Peyer's patch (tissue), 4 donors: Measurements from ENCODE around the gene KDM5A. TPM values are rescaled to one million over a fixed set of nuclear protein-coding genes. Genes with fewer than 3 reads are reported as not detected.

Experiments
- DNase-seq, 3 donors: peaks; one replicate each; pipeline ENCODE4 v3.0.0-alpha.2; 2017 to 2019
- H3K27ac ChIP-seq, 4 donors: fragments of 200-600 bp; sonication (generic); one replicate each; pipeline ENCODE4 v1.5.1; 2016 to 2019
- H3K27me3 ChIP-seq, 2 donors: fragments of 200-600 bp; sonication (generic); one replicate each; pipeline ENCODE4 v1.5.1; 2019
- H3K36me3 ChIP-seq, 3 donors: fragments of 200-600 bp; sonication (generic); one replicate each; pipeline ENCODE4 v1.5.1; 2016 to 2019
- H3K4me1 ChIP-seq, 4 donors: fragments of 200-600 bp; sonication (generic); one replicate each; pipeline ENCODE4 v1.5.1; 2016 to 2019
- H3K4me3 ChIP-seq, 4 donors: fragments of 200-600 bp; sonication (generic); 1 replicate in 3 of 4; 2 replicates in 1 of 4; pipeline ENCODE4 v1.5.1; 2016 to 2019; ENCODE audit warnings: mild to moderate bottlenecking in 1 of 4
- H3K9me3 ChIP-seq, 4 donors: fragments of 200-600 bp; sonication (generic); one replicate each; pipeline ENCODE4 v1.5.1; 2016 to 2019; ENCODE audit warnings: mild to moderate bottlenecking in 1 of 4
- POLR2A ChIP-seq, 2 donors: fragments of 450-650 bp; IDR thresholded peaks; one replicate each; pipeline ENCODE4 v1.5.1; 2017; ENCODE audit warnings: antibody characterized with exemption in 2 of 2, mild to moderate bottlenecking in 2 of 2, moderate library complexity in 2 of 2
- total RNA-seq, 4 donors: library from RNA; depleted of rRNA; stranded (reverse); fragments of >200 nt; gene quantifications; one replicate each; pipeline ENCODE4 v1.1.0, GENCODE V29; 2016
- TF ChIP-seq, protein P1 (sequence below), 6 experiments: fragments of 450-650 bp in 4 of 6; fragments of 200-600 bp in 2 of 6; sonication (generic) in 1 of 6; IDR thresholded peaks; one replicate each; pipeline ENCODE4 v1.5.1; 2017 to 2019; ENCODE audit warnings: antibody characterized with exemption in 6 of 6, mild to moderate bottlenecking in 3 of 6, moderate library complexity in 1 of 6

Gene KDM5A
- total RNA-seq, 4 donors from 2014 or later: 38.8 to 72.7 (median 60.8) TPM

DNA sequence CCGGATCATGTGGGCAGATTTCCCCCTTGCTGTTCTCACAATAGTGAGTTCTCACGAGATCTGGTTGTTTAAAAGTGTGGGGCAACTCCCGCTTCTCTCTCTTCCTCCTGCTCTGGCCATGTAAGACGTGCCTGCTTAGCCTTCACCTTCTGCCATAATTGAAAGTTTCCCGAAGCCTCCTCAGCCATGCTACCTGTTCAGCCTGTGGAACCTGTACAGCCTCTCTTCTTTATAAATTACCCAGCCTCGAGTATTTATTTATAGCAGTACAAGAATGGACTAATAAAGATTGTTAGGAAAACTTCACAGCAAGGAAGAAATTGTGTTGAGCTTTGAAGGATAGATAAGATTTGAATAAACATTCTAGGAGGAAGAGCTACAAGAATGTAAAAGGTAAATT, 52.1 kb downstream of the KDM5A start:
- Histone ChIP-seq H3K4me1 (no peaks in the 10 kb centered on the region), H3K27me3 (no peaks in the 10 kb centered on the region), H3K9me3 (no peaks in the 10 kb centered on the region), H3K27ac (no peak overlapping the region), H3K36me3 (peaks cover 0 to 66% (median 0%) of the 10 kb centered on the region in 3 donors), H3K4me3 (no peak overlapping the region)
- no peak for TF ChIP-seq POLR2A (IDR thresholded peaks at IDR 0.05)
- TF ChIP-seq, protein P1, sequence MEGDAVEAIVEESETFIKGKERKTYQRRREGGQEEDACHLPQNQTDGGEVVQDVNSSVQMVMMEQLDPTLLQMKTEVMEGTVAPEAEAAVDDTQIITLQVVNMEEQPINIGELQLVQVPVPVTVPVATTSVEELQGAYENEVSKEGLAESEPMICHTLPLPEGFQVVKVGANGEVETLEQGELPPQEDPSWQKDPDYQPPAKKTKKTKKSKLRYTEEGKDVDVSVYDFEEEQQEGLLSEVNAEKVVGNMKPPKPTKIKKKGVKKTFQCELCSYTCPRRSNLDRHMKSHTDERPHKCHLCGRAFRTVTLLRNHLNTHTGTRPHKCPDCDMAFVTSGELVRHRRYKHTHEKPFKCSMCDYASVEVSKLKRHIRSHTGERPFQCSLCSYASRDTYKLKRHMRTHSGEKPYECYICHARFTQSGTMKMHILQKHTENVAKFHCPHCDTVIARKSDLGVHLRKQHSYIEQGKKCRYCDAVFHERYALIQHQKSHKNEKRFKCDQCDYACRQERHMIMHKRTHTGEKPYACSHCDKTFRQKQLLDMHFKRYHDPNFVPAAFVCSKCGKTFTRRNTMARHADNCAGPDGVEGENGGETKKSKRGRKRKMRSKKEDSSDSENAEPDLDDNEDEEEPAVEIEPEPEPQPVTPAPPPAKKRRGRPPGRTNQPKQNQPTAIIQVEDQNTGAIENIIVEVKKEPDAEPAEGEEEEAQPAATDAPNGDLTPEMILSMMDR (IDR thresholded peaks at IDR 0.05): no peak
- DNase-seq: no peak

DNA sequence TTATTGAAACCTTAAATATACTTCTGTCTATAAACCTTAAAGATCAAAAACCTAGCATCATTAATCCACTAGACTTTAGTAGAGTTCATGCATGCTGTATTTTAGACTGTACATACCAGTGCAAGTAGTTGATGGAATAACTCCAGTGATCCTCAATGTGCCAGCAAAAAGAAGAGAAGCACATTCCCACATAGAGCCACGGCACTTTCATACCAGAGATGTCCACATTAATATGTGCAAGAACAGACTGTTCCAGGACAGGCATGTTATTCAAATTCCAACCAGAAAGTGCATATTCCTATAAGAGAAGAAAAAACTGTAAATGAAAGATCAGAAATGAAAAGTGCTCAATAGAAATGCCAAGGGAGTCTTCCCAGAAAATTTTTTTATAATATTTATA, 55.0 kb downstream of the KDM5A start:
- DNase-seq: no peak
- Histone ChIP-seq H3K27ac (no peak overlapping the region), H3K27me3 (no peaks in the 10 kb centered on the region), H3K4me3 (no peak overlapping the region), H3K4me1 (no peaks in the 10 kb centered on the region), H3K36me3 (peaks cover 0 to 80% (median 0%) of the 10 kb centered on the region in 3 donors), H3K9me3 (no peaks in the 10 kb centered on the region)
- TF ChIP-seq POLR2A (IDR thresholded peaks at IDR 0.05): no peak
- TF ChIP-seq, protein P1 (IDR thresholded peaks at IDR 0.05): no peak

DNA sequence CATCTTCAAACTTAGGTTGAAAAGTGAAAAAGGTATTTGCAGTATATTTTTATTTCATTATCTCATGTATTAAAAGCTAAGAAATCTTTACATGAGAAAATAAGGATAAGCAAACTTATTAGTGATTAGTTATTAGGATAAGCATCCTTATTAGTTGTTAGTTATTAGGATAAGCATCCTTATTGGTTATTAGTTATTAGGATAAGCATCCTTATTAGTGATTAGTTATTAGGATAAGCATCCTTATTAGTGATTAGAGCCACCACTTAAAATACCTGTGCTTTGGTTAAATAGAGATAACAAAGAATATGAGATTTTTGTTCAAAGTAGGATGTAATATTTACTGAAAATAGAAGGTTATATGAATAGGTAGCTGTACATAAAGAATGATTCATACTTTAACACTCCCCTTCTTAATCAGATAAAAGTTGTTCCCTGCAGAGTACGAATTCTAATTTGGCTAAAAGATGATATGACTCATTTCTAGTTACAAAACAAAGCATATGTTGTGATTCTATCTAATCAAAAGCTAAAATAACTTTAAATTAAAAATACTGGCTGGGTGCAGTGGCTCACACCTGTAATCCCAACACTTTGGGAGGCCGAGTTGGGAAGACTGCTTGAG, 56.4 kb downstream of the KDM5A start:
- H3K36me3 ChIP-seq: peaks cover 0 to 80% (median 0%) of the 10 kb centered on the region in 3 donors
- H3K27me3 ChIP-seq: no peaks in the 10 kb centered on the region

DNA sequence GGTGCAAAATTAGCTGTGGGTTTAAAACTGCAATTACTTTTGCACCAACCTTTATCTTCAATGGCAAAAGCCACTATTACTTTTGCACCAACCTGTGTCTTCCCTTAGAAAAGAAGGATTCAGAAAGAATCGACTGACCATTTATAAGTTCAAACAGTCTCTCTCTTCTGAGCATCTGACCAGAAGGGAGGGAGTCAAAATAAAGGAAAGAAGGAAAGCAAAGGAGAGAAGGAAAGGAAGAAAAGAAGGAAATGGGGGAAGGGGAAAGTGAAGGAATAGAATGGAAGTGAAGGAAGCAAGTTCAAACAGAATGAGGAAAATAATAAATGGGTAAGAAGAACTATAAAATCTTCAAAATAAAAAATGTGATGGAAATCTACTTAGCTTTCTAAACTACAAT, 57.8 kb downstream of the KDM5A start:
- Histone ChIP-seq H3K4me1 (no peaks in the 10 kb centered on the region), H3K27me3 (no peaks in the 10 kb centered on the region), H3K4me3 (no peak overlapping the region), H3K27ac (no peak overlapping the region), H3K9me3 (no peaks in the 10 kb centered on the region), H3K36me3 (peaks cover 0 to 81% (median 0%) of the 10 kb centered on the region in 3 donors)
- DNase-seq: no peak
- no peak for TF ChIP-seq POLR2A (IDR thresholded peaks at IDR 0.05)
- TF ChIP-seq, protein P1 (IDR thresholded peaks at IDR 0.05): no peak

More for the DNA sequence above, 56.4 kb downstream of the KDM5A start:
- Histone ChIP-seq H3K4me1 (no peaks in the 10 kb centered on the region), H3K27ac (no peak overlapping the region), H3K4me3 (no peak overlapping the region), H3K9me3 (no peaks in the 10 kb centered on the region)
- no peak for DNase-seq
- TF ChIP-seq, protein P1 (IDR thresholded peaks at IDR 0.05): no peak
- no peak for TF ChIP-seq POLR2A (IDR thresholded peaks at IDR 0.05)

DNA sequence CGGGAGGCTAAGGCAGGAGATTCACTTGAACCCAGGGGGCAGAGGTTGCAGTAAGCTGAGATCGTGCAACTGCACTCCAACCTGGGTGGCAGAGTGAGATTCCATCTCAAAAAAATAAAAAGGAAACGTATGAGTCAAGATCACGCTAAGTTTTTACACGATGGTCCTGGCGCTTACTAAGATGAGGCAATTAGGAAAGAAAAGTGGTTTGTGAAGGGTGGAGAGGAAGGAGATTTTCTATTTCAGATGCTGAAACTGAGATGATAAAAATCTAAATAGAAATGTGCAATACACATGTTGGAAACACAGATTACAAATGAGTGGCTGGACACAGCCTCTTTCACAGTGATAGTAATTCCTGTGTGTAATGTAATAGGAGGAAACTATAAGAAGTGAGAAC, 63.2 kb downstream of the KDM5A start:
- DNase-seq: no peak
- peaks cover 0 to 90% (median 0%) of the 10 kb centered on the region in 3 donors for H3K36me3 ChIP-seq
- H3K27ac ChIP-seq: no peak overlapping the region
- H3K4me1 ChIP-seq: no peaks in the 10 kb centered on the region
- H3K4me3 ChIP-seq: no peak overlapping the region
- H3K9me3 ChIP-seq: no peaks in the 10 kb centered on the region
- no peaks in the 10 kb centered on the region for H3K27me3 ChIP-seq
- TF ChIP-seq, protein P1 (IDR thresholded peaks at IDR 0.05): no peak
- TF ChIP-seq POLR2A (IDR thresholded peaks at IDR 0.05): no peak
